ENCODE results near the gene PFDN2.

DNA sequence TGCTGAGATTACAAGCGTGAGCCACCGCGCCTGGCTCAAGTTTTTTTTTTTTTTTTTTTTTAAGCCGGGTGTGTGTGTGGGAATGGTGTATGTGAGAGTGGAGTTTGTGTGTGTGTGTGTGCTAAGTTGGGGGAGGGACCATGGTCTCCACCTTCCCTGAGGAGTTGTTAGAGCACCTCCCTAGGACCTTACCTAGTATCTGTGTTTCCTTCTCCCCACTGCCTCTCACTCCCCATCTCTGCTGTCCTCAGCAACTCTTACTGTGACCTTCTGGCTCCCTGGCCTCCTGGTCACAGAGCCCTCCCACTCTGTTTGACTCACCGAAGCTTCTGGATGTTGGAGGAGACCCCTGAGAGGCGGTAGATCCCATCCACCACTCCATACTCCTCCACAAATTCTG, 58.5 kb downstream of the PFDN2 start:
- TF ChIP-seq, protein P1, sequence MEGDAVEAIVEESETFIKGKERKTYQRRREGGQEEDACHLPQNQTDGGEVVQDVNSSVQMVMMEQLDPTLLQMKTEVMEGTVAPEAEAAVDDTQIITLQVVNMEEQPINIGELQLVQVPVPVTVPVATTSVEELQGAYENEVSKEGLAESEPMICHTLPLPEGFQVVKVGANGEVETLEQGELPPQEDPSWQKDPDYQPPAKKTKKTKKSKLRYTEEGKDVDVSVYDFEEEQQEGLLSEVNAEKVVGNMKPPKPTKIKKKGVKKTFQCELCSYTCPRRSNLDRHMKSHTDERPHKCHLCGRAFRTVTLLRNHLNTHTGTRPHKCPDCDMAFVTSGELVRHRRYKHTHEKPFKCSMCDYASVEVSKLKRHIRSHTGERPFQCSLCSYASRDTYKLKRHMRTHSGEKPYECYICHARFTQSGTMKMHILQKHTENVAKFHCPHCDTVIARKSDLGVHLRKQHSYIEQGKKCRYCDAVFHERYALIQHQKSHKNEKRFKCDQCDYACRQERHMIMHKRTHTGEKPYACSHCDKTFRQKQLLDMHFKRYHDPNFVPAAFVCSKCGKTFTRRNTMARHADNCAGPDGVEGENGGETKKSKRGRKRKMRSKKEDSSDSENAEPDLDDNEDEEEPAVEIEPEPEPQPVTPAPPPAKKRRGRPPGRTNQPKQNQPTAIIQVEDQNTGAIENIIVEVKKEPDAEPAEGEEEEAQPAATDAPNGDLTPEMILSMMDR (IDR thresholded peaks at IDR 0.05) = no peak
- TF ChIP-seq POLR2A (IDR thresholded peaks at IDR 0.05) = no peak
